B cell (primary cell): ENCODE measurements around the gene COQ7. TPM values are rescaled to one million over a fixed set of nuclear protein-coding genes. Genes with fewer than 3 reads are reported as not detected.

Experiments
- ATAC-seq: fragments of 200-7000 bp; cut with Tn5 transposase; one replicate; pipeline ENCODE4 v1.10.0; 2021; ENCODE audit warnings: low read depth, mild to moderate bottlenecking, moderate number of reproducible peaks, moderate library complexity
- CTCF ChIA-PET: fragments of 350-600 bp; sonication (Branson Sonifier 250); formaldehyde crosslinking; loops from one replicate; lab custom pipeline; 2021; ENCODE audit warnings: antibody characterized with exemption, inconsistent platforms; lab: Charles Lee
- POLR2A ChIA-PET: fragments of 350-600 bp; sonication (Branson Sonifier 250); formaldehyde crosslinking; loops from one replicate; lab custom pipeline; 2021; ENCODE audit warnings: antibody characterized with exemption; lab: Charles Lee
- DNase-seq: peaks from one replicate; pipeline ENCODE4 v3.0.0; 2013
- H2AFZ ChIP-seq: 2 replicates; pipeline ENCODE4 v1.6.1; 2012; ENCODE audit warnings: mild to moderate bottlenecking, low read depth, low read length; ENCODE audit not compliant: insufficient read depth, poor library complexity, severe bottlenecking
- H3K27ac ChIP-seq, 2 donors: 1 replicate in 1 of 2; 2 replicates in 1 of 2; pipeline ENCODE4 v1.5.1; 2012 to 2013; ENCODE audit warnings: low read length in 2 of 2, mild to moderate bottlenecking in 2 of 2, moderate library complexity in 1 of 2
- H3K27me3 ChIP-seq, 4 experiments: fragments of 200-600 bp in 1 of 4; sonication (generic) in 1 of 4; replicated peaks in 1 of 4; 1 replicate in 2 of 4; 2 replicates in 2 of 4; pipeline versions ENCODE4 v1.6.1 to v1.7.0; 2013 to 2016; ENCODE audit warnings: low read length in 3 of 4, mild to moderate bottlenecking in 2 of 4, mixed read lengths in 1 of 4, moderate library complexity in 1 of 4; ENCODE audit not compliant: insufficient read depth in 4 of 4, control insufficient read depth in 3 of 4; ENCODE audit errors: control extremely low read depth in 1 of 4
- H3K36me3 ChIP-seq, 2 experiments: replicated peaks in 1 of 2; 1 replicate in 1 of 2; 2 replicates in 1 of 2; pipeline versions ENCODE4 v1.6.1 to v1.7.1; 2013; ENCODE audit warnings: low read length in 1 of 2; ENCODE audit not compliant: insufficient read depth in 2 of 2, control insufficient read depth in 1 of 2; ENCODE audit errors: control extremely low read depth in 1 of 2, extremely low read depth in 1 of 2
- H3K4me1 ChIP-seq, 2 donors: fragments of 200-600 bp in 1 of 2; sonication (generic) in 1 of 2; 1 replicate in 1 of 2; 2 replicates in 1 of 2; pipeline versions ENCODE4 v1.5.1 to v1.6.1; 2013 to 2017; ENCODE audit warnings: low read length in 2 of 2; ENCODE audit not compliant: control insufficient read depth in 2 of 2, insufficient read depth in 2 of 2
- H3K4me2 ChIP-seq: replicated peaks from 2 replicates; pipeline ENCODE3; 2012; ENCODE audit warnings: mild to moderate bottlenecking, low read depth, low read length; ENCODE audit not compliant: poor library complexity, severe bottlenecking
- H3K4me3 ChIP-seq, 5 experiments: fragments of 200-600 bp in 1 of 5; sonication (generic) in 1 of 5; 1 replicate in 3 of 5; 2 replicates in 2 of 5; pipeline versions ENCODE4 v1.5.1 to v1.7.0; 2011 to 2016; ENCODE audit warnings: low read length in 4 of 5, mild to moderate bottlenecking in 4 of 5, low read depth in 2 of 5, control low read depth in 1 of 5, moderate library complexity in 1 of 5; ENCODE audit not compliant: insufficient read depth in 1 of 5; ENCODE audit errors: control extremely low read depth in 1 of 5, extremely low read depth in 1 of 5
- H3K79me2 ChIP-seq: fragments of 200-600 bp; sonication (generic); one replicate; pipeline ENCODE4 v1.6.0; 2016; ENCODE audit warnings: low read length; ENCODE audit not compliant: control insufficient read depth, insufficient read depth
- H3K9ac ChIP-seq: fragments of 200-600 bp; sonication (generic); 2 replicates; pipeline ENCODE4 v1.6.1; 2017; ENCODE audit warnings: mild to moderate bottlenecking, low read length, moderate library complexity
- H3K9me3 ChIP-seq, 3 donors: one replicate each; pipeline versions ENCODE4 v1.6.1 to v1.7.1; 2013; ENCODE audit warnings: low read length in 2 of 3; ENCODE audit not compliant: control insufficient read depth in 2 of 3, insufficient read depth in 1 of 3; ENCODE audit errors: control extremely low read depth in 1 of 3
- H4K20me1 ChIP-seq: 2 replicates; pipeline ENCODE4 v1.6.0; 2012; ENCODE audit warnings: mild to moderate bottlenecking, low read length; ENCODE audit not compliant: insufficient read depth, control insufficient read depth, poor library complexity, severe bottlenecking
- H3K27ac Mint-ChIP-seq: one replicate; pipeline ENCODE4 v1.8.0; 2021; ENCODE audit warnings: mixed read lengths
- H3K27me3 Mint-ChIP-seq: one replicate; pipeline ENCODE4 v1.8.0; 2021; ENCODE audit warnings: mixed read lengths
- H3K4me1 Mint-ChIP-seq: one replicate; pipeline ENCODE4 v1.8.0; 2021; ENCODE audit warnings: mixed read lengths
- H3K4me3 Mint-ChIP-seq: one replicate; pipeline ENCODE4 v1.8.0; 2021; ENCODE audit warnings: mixed read lengths
- H3K9me3 Mint-ChIP-seq: one replicate; pipeline ENCODE4 v1.8.0; 2022; ENCODE audit warnings: mixed read lengths; ENCODE audit not compliant: insufficient read depth
- EZH2 ChIP-seq: IDR thresholded peaks from 2 replicates; pipeline ENCODE4 v1.6.1; 2012; ENCODE audit warnings: borderline replicate concordance, low read depth, mild to moderate bottlenecking, moderate library complexity, low read length; ENCODE audit not compliant: insufficient read depth, poor library complexity, severe bottlenecking
- WGBS: methylation state at CpG from one replicate; pipeline ENCODE4 v1.1.5; 2013; ENCODE audit warnings: missing lambda C conversion rate; ENCODE audit not compliant: insufficient coverage; 5-methylcytosine and 5-hydroxymethylcytosine counted together
- intact Hi-C: fragments of 100-400 bp; cut with micrococcal nuclease; formaldehyde crosslinking; loops from one replicate; pipeline ENCODE4 v1.10.0; 2022
- polyA plus RNA-seq: library from polyadenylated mRNA; depleted of rRNA; stranded (reverse); fragments of >200 nt; gene quantifications from 2 replicates; pipeline ENCODE4 v1.2.3, GENCODE V29; 2012
- total RNA-seq, 2 donors: library from RNA; stranded (reverse); fragments of 120-200 nt in 1 of 2; gene quantifications; 1 replicate in 1 of 2; 2 replicates in 1 of 2; pipeline versions ENCODE4 v1.2.3 to v1.2.4, GENCODE V29; 2013 to 2022
- TF ChIP-seq, protein P1 (sequence below): fragments of 200-600 bp; IDR thresholded peaks from one replicate; pipeline ENCODE4 v1.8.0; 2022; ENCODE audit warnings: antibody characterized with exemption, mild to moderate bottlenecking

COQ7 gene
- total and polyA plus RNA-seq, 2 donors (not counting 1 experiment from before 2014, with no cell fraction given): 8.1 to 19.4 TPM

DNA sequence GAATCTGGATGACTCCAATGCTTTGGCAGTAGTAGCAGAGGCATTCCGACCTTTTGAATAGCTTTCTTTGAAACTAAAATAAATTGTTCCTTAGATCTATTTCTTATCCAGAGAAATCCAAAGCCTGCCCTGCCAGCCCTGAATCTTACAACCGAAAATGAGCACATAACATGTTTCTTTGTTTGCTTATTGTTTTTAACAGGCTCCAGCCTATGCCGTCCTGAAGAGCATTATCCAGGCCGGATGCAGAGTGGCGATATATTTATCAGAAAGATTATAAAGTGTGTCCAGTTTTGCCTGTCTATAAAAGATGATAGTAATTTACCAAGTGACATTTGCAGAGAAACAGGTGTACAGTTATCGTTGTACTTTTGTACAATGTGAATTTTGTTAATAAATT is 10.5 kb downstream of the COQ7 start:
- H3K4me1 ChIP-seq: no peaks in the 10 kb centered on the region
- ATAC-seq (no peak), DNase-seq (no peak)
- TF ChIP-seq EZH2: no peak
- TF ChIP-seq, protein P1, sequence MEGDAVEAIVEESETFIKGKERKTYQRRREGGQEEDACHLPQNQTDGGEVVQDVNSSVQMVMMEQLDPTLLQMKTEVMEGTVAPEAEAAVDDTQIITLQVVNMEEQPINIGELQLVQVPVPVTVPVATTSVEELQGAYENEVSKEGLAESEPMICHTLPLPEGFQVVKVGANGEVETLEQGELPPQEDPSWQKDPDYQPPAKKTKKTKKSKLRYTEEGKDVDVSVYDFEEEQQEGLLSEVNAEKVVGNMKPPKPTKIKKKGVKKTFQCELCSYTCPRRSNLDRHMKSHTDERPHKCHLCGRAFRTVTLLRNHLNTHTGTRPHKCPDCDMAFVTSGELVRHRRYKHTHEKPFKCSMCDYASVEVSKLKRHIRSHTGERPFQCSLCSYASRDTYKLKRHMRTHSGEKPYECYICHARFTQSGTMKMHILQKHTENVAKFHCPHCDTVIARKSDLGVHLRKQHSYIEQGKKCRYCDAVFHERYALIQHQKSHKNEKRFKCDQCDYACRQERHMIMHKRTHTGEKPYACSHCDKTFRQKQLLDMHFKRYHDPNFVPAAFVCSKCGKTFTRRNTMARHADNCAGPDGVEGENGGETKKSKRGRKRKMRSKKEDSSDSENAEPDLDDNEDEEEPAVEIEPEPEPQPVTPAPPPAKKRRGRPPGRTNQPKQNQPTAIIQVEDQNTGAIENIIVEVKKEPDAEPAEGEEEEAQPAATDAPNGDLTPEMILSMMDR: no peak
- peaks cover 0 to 5% (median 0%) of the 10 kb centered on the region in 3 donors for H3K9me3 ChIP-seq
- H3K27ac ChIP-seq: no peak overlapping the region
- no peaks in the 10 kb centered on the region for H4K20me1 ChIP-seq
- no peak overlapping the region for H3K4me3 ChIP-seq
- H3K4me2 ChIP-seq: no peak overlapping the region
- intact Hi-C loops: no loop called here
- H3K27me3 ChIP-seq: no peaks in the 10 kb centered on the region
- H2AFZ ChIP-seq: no peak overlapping the region
- Mint-ChIP-seq H3K4me1 (no peaks in the 10 kb centered on the region), H3K27me3 (no peaks in the 10 kb centered on the region), H3K9me3 (no peaks in the 10 kb centered on the region), H3K27ac (no peak overlapping the region), H3K4me3 (no peak overlapping the region)
- ChIA-PET POLR2A (no interaction called here), CTCF (interaction anchor here (0.7 to 1.7 kb wide), 2 partner anchors 8 to 164 kb away, joined by 3 to 9 read pairs; no protein-coding TSS in a partner anchor)
- 100% methylated on average over 2 of the region's 6 CpGs for WGBS
- H3K79me2 ChIP-seq: no peaks in the 10 kb centered on the region
- no peak overlapping the region for H3K9ac ChIP-seq
- H3K36me3 ChIP-seq: peaks cover 7 to 23% of the 10 kb centered on the region in 2 experiments

DNA sequence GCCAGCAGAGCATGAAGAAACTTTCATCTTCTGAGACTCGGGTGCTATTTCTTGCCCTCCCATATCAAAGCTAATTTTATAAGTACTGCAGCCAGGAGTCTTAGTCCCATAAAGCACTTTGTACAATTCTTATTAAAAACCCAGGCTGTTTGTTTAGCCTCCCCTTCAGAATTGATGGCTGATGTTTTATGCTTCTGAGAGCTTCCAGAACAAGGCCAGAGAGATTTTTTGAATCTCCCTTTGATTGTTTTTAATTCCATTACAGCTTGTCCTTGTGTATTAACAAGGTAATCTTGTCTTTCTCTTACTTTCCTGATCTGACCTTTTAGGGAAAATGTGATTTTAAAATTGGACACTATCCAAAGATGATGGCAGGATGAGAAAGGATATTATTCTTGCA is 16.3 kb downstream of the COQ7 start:
- Histone ChIP-seq H3K79me2 (no peaks in the 10 kb centered on the region), H3K9ac (no peak overlapping the region), H2AFZ (no peak overlapping the region), H3K27ac (no peak overlapping the region), H3K9me3 (peaks cover 0 to 5% (median 0%) of the 10 kb centered on the region in 3 donors), H3K4me1 (peaks cover 7 to 10% of the 10 kb centered on the region in 2 donors), H3K36me3 (peaks cover 0 to 3% of the 10 kb centered on the region in 2 experiments), H4K20me1 (no peaks in the 10 kb centered on the region), H3K4me2 (no peak overlapping the region), H3K4me3 (no peak overlapping the region), H3K27me3 (peaks cover 0 to 13% (median 8%) of the 10 kb centered on the region in 4 experiments)
- intact Hi-C loops: no loop called here
- TF ChIP-seq, protein P1: no peak
- TF ChIP-seq EZH2: no peak
- ChIA-PET CTCF (interaction anchor here (4.5 to 7.5 kb wide), 2 partner anchors 292 to 419 kb away, joined by 83 to 122 read pairs; no protein-coding TSS in a partner anchor), POLR2A (no interaction called here)
- DNase-seq (no peak), ATAC-seq (no peak)
- peaks cover 5% of the 10 kb centered on the region for H3K4me1 Mint-ChIP-seq
- H3K27me3 Mint-ChIP-seq: peaks cover 4% of the 10 kb centered on the region
- H3K27ac Mint-ChIP-seq: no peak overlapping the region
- 71% methylated on average over 1 of the region's 1 CpG for WGBS
- no peaks in the 10 kb centered on the region for H3K9me3 Mint-ChIP-seq
- no peak overlapping the region for H3K4me3 Mint-ChIP-seq
